Muscle layer of colon (tissue), 2 donors: ENCODE data around the gene TMUB2.

Source experiments
- H3K27ac ChIP-seq: one replicate; pipeline ENCODE4 v1.7.0; 2013; ENCODE audit warnings: low read depth, mild to moderate bottlenecking, low read length, moderate library complexity
- H3K27me3 ChIP-seq, 2 donors: one replicate each; pipeline ENCODE4 v1.7.0; 2013; ENCODE audit warnings: low read length in 2 of 2, mild to moderate bottlenecking in 2 of 2; ENCODE audit not compliant: insufficient read depth in 2 of 2, control insufficient read depth in 1 of 2
- H3K36me3 ChIP-seq: one replicate; pipeline ENCODE4 v1.7.0; 2013; ENCODE audit warnings: mild to moderate bottlenecking, low read length; ENCODE audit not compliant: insufficient read depth
- H3K4me1 ChIP-seq: one replicate; pipeline ENCODE4 v1.7.0; 2013; ENCODE audit warnings: mild to moderate bottlenecking, low read length; ENCODE audit not compliant: insufficient read depth
- H3K4me3 ChIP-seq, 2 donors: one replicate each; pipeline ENCODE4 v1.7.0; 2013; ENCODE audit warnings: low read length in 2 of 2, low read depth in 1 of 2, mild to moderate bottlenecking in 1 of 2, moderate library complexity in 1 of 2
- H3K9ac ChIP-seq: one replicate; pipeline ENCODE4 v1.7.0; 2013; ENCODE audit warnings: low read length
- H3K9me3 ChIP-seq: one replicate; pipeline ENCODE4 v1.7.0; 2013; ENCODE audit warnings: mild to moderate bottlenecking, low read length
- donor health status: abdominal sarcoma.
- donor health status: Adenocarcinoma of cecum.

The TMUB2 gene

GRCh38 chr17:44183024-44183423, 3.7 kb upstream of the TMUB2 start:
- H3K4me3 ChIP-seq = no peak overlapping the region
- H3K36me3 ChIP-seq = peaks cover 7% of the 10 kb centered on the region
- no peaks in the 10 kb centered on the region for H3K27me3 ChIP-seq
- no peak overlapping the region for H3K9ac ChIP-seq
- H3K4me1 ChIP-seq = peaks cover 17% of the 10 kb centered on the region
- H3K27ac ChIP-seq = no peak overlapping the region
- no peaks in the 10 kb centered on the region for H3K9me3 ChIP-seq

GRCh38 chr17:44184212-44184810, 2.5 kb upstream of the TMUB2 start:
- no peaks in the 10 kb centered on the region for H3K27me3 ChIP-seq
- H3K4me1 ChIP-seq = peaks cover 23% of the 10 kb centered on the region
- peaks cover 13% of the 10 kb centered on the region for H3K36me3 ChIP-seq
- H3K4me3 ChIP-seq = no peak overlapping the region
- no peak overlapping the region for H3K27ac ChIP-seq
- no peak overlapping the region for H3K9ac ChIP-seq
- H3K9me3 ChIP-seq = no peaks in the 10 kb centered on the region

GRCh38 chr17:44187131-44187899, 543 bp downstream of the TMUB2 start:
- Histone ChIP-seq H3K36me3 (peaks cover 20% of the 10 kb centered on the region), H3K27me3 (no peaks in the 10 kb centered on the region), H3K27ac (peak overlapping the region; percentile 77), H3K4me1 (peaks cover 23% of the 10 kb centered on the region), H3K9me3 (no peaks in the 10 kb centered on the region), H3K9ac (peak overlapping the region; percentile 99), H3K4me3 (peak overlapping the region; percentile 75 to 99)

- H3K9me3 ChIP-seq = no peaks in the 10 kb centered on the region
- H3K27ac ChIP-seq = no peak overlapping the region
- peaks cover 30% of the 10 kb centered on the region for H3K36me3 ChIP-seq
- H3K4me3 ChIP-seq = no peak overlapping the region
- H3K27me3 ChIP-seq = no peaks in the 10 kb centered on the region
- peaks cover 23% of the 10 kb centered on the region for H3K4me1 ChIP-seq
- no peak overlapping the region for H3K9ac ChIP-seq
Observed at GRCh38 chr17:44188576-44189403, 2.0 kb downstream of the TMUB2 start.

- peaks cover 17% of the 10 kb centered on the region for H3K4me1 ChIP-seq
- H3K36me3 ChIP-seq = peaks cover 47% of the 10 kb centered on the region
- no peak overlapping the region for H3K4me3 ChIP-seq
- no peak overlapping the region for H3K9ac ChIP-seq
- no peak overlapping the region for H3K27ac ChIP-seq
- H3K9me3 ChIP-seq = no peaks in the 10 kb centered on the region
- H3K27me3 ChIP-seq = no peaks in the 10 kb centered on the region
Observed at GRCh38 chr17:44190481-44190880, 3.7 kb downstream of the TMUB2 start.

GRCh38 chr17:44191369-44191768, 4.6 kb downstream of the TMUB2 start:
- Histone ChIP-seq H3K27me3 (no peaks in the 10 kb centered on the region), H3K4me1 (peaks cover 13% of the 10 kb centered on the region), H3K4me3 (no peak overlapping the region), H3K36me3 (peaks cover 51% of the 10 kb centered on the region), H3K9me3 (no peaks in the 10 kb centered on the region), H3K9ac (no peak overlapping the region), H3K27ac (no peak overlapping the region)

GRCh38 chr17:44191941-44192496, 5.2 kb downstream of the TMUB2 start:
- Histone ChIP-seq H3K27ac (peak overlapping the region; percentile 2), H3K4me1 (peaks cover 15% of the 10 kb centered on the region), H3K4me3 (no peak overlapping the region), H3K9me3 (no peaks in the 10 kb centered on the region), H3K9ac (no peak overlapping the region), H3K27me3 (no peaks in the 10 kb centered on the region), H3K36me3 (peaks cover 55% of the 10 kb centered on the region)

GRCh38 chr17:44192750-44193149, 6.0 kb downstream of the TMUB2 start:
- no peaks in the 10 kb centered on the region for H3K27me3 ChIP-seq
- no peaks in the 10 kb centered on the region for H3K9me3 ChIP-seq
- H3K27ac ChIP-seq = peak overlapping the region; percentile 2
- H3K4me3 ChIP-seq = no peak overlapping the region
- peaks cover 62% of the 10 kb centered on the region for H3K36me3 ChIP-seq
- H3K9ac ChIP-seq = no peak overlapping the region
- H3K4me1 ChIP-seq = peaks cover 18% of the 10 kb centered on the region

- Histone ChIP-seq H3K4me3 (no peak overlapping the region), H3K27ac (no peak overlapping the region), H3K36me3 (peaks cover 62% of the 10 kb centered on the region), H3K4me1 (peaks cover 18% of the 10 kb centered on the region), H3K9me3 (no peaks in the 10 kb centered on the region), H3K9ac (no peak overlapping the region), H3K27me3 (no peaks in the 10 kb centered on the region)
Observed at GRCh38 chr17:44193326-44194084, 6.7 kb downstream of the TMUB2 start.

GRCh38 chr17:44197107-44197506, 10.3 kb downstream of the TMUB2 start:
- Histone ChIP-seq H3K27ac (peak overlapping the region; percentile 49), H3K9ac (no peak overlapping the region), H3K4me3 (no peak overlapping the region), H3K27me3 (no peaks in the 10 kb centered on the region), H3K4me1 (peaks cover 25% of the 10 kb centered on the region), H3K9me3 (no peaks in the 10 kb centered on the region), H3K36me3 (peaks cover 41% of the 10 kb centered on the region)
